Stomach (tissue), 4 donors: ENCODE data around the gene AUTS2.

Experiments
- CTCF ChIP-seq, 7 experiments: fragments of 450-650 bp in 4 of 7; fragments of 200-600 bp in 3 of 7; sonication (generic) in 3 of 7; IDR thresholded peaks; one replicate each; pipeline ENCODE4 v1.5.1; 2016 to 2019; ENCODE audit warnings: antibody characterized with exemption in 7 of 7, control low read depth in 2 of 7, mild to moderate bottlenecking in 1 of 7
- POLR2AphosphoS5 ChIP-seq, 3 donors: sonication (generic); formaldehyde crosslinking; IDR thresholded peaks; one replicate each; pipeline ENCODE4 v1.6.1; 2016; ENCODE audit warnings: antibody characterized with exemption in 3 of 3

- TF ChIP-seq CTCF (IDR thresholded peaks at IDR 0.05) (no peak), POLR2AphosphoS5 (IDR thresholded peaks at IDR 0.05) (no peak)
These were observed 1080.5 kb downstream of the AUTS2 start for GRCh38 chr7:70678621-70679251.
